KMS-11 (cell line): ENCODE measurements around the gene ART5.

ENCODE experiments used
- H2AFZ ChIP-seq: fragments of 200-600 bp; sonication (generic); 2 replicates; pipeline ENCODE4 v1.6.1; 2016; ENCODE audit warnings: antibody characterized with exemption, mixed run types, low read depth
- H3K27ac ChIP-seq: fragments of 200-600 bp; sonication (generic); 2 replicates; pipeline ENCODE4 v1.6.1; 2016; ENCODE audit warnings: mild to moderate bottlenecking, mixed run types
- H3K27me3 ChIP-seq: fragments of 200-600 bp; sonication (generic); 2 replicates; pipeline ENCODE4 v1.6.1; 2017; ENCODE audit warnings: mild to moderate bottlenecking, low read depth, mixed run types, moderate library complexity; ENCODE audit not compliant: insufficient read depth
- H3K36me3 ChIP-seq: fragments of 200-600 bp; sonication (generic); 2 replicates; pipeline ENCODE4 v1.6.1; 2017; ENCODE audit warnings: mild to moderate bottlenecking, mixed run types; ENCODE audit not compliant: insufficient read depth
- H3K4me1 ChIP-seq: fragments of 200-600 bp; sonication (generic); 2 replicates; pipeline ENCODE4 v1.6.1; 2016; ENCODE audit warnings: mild to moderate bottlenecking, low read depth, mixed run types; ENCODE audit not compliant: poor library complexity, severe bottlenecking
- H3K4me2 ChIP-seq: fragments of 200-600 bp; sonication (generic); 2 replicates; pipeline ENCODE4 v1.7.0; 2016; ENCODE audit warnings: mild to moderate bottlenecking, mixed run types
- H3K4me3 ChIP-seq: fragments of 200-600 bp; sonication (generic); IDR thresholded peaks from 2 replicates; pipeline ENCODE4 v1.6.1; 2017; ENCODE audit warnings: low read depth, low read length, mixed read lengths; ENCODE audit not compliant: insufficient read depth
- H3K79me2 ChIP-seq: fragments of 200-600 bp; sonication (generic); 2 replicates; pipeline ENCODE4 v1.6.1; 2016; ENCODE audit warnings: low read depth, mixed run types; ENCODE audit not compliant: insufficient read depth
- H3K9ac ChIP-seq: fragments of 200-600 bp; sonication (generic); 2 replicates; pipeline ENCODE4 v1.6.1; 2016; ENCODE audit warnings: mild to moderate bottlenecking, mixed run types
- H4K20me1 ChIP-seq: fragments of 200-600 bp; sonication (generic); 2 replicates; pipeline ENCODE4 v1.6.1; 2016; ENCODE audit warnings: mild to moderate bottlenecking, mixed run types; ENCODE audit not compliant: insufficient read depth
- TF ChIP-seq, protein P1 (sequence below): fragments of 200-600 bp; sonication (generic); conservative IDR thresholded peaks from 2 replicates; pipeline ENCODE4 v1.6.1; 2017; ENCODE audit warnings: low read depth, mild to moderate bottlenecking, antibody characterized with exemption, low read length, moderate library complexity, mixed read lengths

The ART5 gene

DNA sequence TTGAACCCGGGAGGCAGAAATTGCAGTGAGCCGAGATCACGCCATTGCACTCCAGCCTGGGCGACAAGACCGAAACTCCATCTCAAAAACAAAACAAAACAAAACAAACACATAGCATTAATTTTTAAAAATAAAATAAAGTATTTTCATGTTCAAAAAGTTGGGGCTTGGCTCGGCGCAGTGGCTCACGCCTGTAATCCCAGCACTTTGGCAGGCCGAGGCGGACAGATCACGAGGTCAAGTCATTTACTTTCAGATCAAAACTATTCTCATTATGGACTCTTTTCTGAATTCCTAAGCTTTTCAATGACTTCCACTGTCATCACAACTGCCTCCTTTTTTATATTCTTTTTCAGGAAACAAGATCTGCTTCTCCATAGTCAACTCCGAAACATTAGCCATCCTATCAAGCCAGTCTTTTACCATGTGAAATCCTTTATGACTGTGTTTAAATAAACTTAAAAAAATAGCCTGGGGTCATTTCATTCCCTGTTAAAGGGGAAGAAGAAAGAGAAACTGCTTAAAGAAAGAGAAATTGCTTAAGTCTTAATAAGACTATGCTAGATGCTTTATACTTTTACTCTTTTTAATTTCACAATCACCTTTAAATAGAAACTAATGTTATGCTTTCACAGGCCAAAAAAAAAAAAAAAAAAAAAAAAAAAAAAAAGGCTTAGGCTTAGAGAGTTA is 42.5 kb upstream of the ART5 start:
- Histone ChIP-seq H3K4me1 (peaks cover 16% of the 10 kb centered on the region), H3K27ac (no peak overlapping the region), H3K27me3 (no peaks in the 10 kb centered on the region), H3K79me2 (no peaks in the 10 kb centered on the region), H2AFZ (no peak overlapping the region), H3K4me3 (no peak overlapping the region), H4K20me1 (no peaks in the 10 kb centered on the region), H3K36me3 (peaks cover 25% of the 10 kb centered on the region; the same call in 1 of the 2 replicates), H3K9ac (no peak overlapping the region), H3K4me2 (no peak overlapping the region)
- TF ChIP-seq, protein P1, sequence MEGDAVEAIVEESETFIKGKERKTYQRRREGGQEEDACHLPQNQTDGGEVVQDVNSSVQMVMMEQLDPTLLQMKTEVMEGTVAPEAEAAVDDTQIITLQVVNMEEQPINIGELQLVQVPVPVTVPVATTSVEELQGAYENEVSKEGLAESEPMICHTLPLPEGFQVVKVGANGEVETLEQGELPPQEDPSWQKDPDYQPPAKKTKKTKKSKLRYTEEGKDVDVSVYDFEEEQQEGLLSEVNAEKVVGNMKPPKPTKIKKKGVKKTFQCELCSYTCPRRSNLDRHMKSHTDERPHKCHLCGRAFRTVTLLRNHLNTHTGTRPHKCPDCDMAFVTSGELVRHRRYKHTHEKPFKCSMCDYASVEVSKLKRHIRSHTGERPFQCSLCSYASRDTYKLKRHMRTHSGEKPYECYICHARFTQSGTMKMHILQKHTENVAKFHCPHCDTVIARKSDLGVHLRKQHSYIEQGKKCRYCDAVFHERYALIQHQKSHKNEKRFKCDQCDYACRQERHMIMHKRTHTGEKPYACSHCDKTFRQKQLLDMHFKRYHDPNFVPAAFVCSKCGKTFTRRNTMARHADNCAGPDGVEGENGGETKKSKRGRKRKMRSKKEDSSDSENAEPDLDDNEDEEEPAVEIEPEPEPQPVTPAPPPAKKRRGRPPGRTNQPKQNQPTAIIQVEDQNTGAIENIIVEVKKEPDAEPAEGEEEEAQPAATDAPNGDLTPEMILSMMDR: no peak

DNA sequence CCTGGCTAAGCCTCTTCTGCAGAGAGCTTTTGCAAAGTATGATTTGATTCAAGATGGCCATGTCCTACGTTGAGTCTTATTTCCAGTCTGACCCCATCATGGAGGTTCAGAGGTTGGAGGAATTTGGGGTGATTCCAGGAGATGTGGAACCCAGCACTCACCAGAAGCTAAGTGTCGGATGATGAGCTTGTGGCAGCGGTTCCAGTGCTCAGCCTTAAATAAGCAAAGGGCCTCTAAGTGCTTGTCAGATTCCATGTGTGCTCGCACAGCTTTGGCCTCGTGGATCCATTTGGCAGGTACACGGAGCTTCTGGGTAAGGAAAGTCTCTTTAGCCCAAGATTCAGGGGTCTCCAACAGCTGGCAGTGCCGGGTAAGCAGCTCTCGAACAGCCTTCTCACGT is 41.2 kb upstream of the ART5 start:
- H3K4me2 ChIP-seq: no peak overlapping the region
- H3K27me3 ChIP-seq: no peaks in the 10 kb centered on the region
- H3K79me2 ChIP-seq: no peaks in the 10 kb centered on the region
- H3K4me3 ChIP-seq: no peak overlapping the region
- no peak overlapping the region for H3K9ac ChIP-seq
- H4K20me1 ChIP-seq: no peaks in the 10 kb centered on the region
- no peak overlapping the region for H3K27ac ChIP-seq
- H3K4me1 ChIP-seq: peaks cover 16% of the 10 kb centered on the region
- peaks cover 22% of the 10 kb centered on the region; the same call in 1 of the 2 replicates for H3K36me3 ChIP-seq
- no peak overlapping the region for H2AFZ ChIP-seq
- TF ChIP-seq, protein P1: no peak

DNA sequence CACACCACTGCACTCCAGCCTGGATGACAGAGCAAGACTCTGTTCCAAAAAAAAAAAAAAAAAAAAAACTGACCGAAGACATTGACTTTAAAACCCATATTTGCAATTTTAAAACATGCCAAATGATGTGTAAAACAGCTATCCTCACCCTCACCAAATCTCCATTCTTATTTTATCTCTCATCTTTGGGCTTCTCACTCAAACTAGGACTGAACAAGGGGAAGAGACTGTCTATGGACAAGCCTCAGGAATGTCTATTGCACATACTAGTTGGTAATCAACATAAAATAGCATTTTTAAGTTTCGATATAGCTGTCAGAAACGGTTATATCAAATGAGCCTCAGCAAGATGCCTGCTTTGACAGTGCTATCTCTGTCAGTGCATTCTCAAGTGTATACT is 37.3 kb upstream of the ART5 start:
- no peaks in the 10 kb centered on the region for H3K79me2 ChIP-seq
- peaks cover 16% of the 10 kb centered on the region for H3K4me1 ChIP-seq
- no peak overlapping the region for H3K27ac ChIP-seq
- H4K20me1 ChIP-seq: no peaks in the 10 kb centered on the region
- H3K36me3 ChIP-seq: peaks cover 15% of the 10 kb centered on the region; the same call in 1 of the 2 replicates
- H3K4me3 ChIP-seq: no peak overlapping the region
- no peak overlapping the region for H3K4me2 ChIP-seq
- TF ChIP-seq, protein P1: no peak
- no peaks in the 10 kb centered on the region for H3K27me3 ChIP-seq
- no peak overlapping the region for H3K9ac ChIP-seq
- no peak overlapping the region for H2AFZ ChIP-seq

DNA sequence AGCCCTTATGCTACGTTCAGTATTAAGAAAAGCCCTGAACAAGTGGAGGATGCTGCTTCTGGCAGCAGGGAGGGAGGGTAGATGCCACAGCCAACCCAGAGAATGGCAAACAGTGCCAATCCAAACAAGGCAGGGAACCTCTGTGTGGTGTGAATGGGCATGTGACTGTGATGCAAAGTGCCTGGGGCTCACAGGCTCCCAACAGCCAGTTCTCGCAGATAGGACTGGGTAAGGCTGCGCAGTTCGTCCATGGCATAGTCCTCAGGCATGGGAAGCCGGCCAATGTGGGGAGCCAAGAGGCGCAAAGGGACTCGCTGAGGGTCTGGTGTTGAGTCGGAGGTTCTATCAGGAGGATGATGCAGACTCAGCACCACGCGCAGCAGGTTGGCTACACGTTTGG is 34.2 kb upstream of the ART5 start:
- no peaks in the 10 kb centered on the region for H3K27me3 ChIP-seq
- H3K9ac ChIP-seq: no peak overlapping the region
- no peaks in the 10 kb centered on the region for H3K79me2 ChIP-seq
- H2AFZ ChIP-seq: no peak overlapping the region
- no peaks in the 10 kb centered on the region for H4K20me1 ChIP-seq
- no peaks in the 10 kb centered on the region for H3K4me1 ChIP-seq
- TF ChIP-seq, protein P1: no peak
- no peak overlapping the region for H3K4me2 ChIP-seq
- H3K4me3 ChIP-seq: no peak overlapping the region
- H3K36me3 ChIP-seq: peaks cover 10% of the 10 kb centered on the region; the same call in 1 of the 2 replicates
- no peak overlapping the region for H3K27ac ChIP-seq
